ENCODE measurements around the gene ADAMTSL2.

ADAMTSL2 gene

DNA sequence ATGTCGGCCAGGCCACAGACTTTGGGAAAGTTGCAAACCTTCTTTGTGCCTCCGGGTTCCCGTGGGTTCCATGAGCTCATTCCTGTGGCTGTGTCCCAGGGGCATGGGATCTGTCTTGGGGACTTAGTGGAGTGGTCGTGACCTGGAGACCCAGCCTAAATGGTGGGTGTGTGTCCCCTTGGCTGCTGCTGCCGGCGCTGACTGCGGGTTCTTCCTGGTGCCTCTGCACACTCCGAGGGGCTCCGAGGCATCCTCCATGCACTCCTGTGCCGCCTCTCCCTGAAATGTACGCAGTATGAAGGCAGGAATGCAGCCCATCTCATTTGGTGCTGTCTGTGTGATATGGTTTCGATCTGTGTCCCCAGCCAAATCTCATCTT is 34.6 kb upstream of the ADAMTSL2 start:
- no peak for DNase-seq (ENCODE audit: low read depth, low spot score)

DNA sequence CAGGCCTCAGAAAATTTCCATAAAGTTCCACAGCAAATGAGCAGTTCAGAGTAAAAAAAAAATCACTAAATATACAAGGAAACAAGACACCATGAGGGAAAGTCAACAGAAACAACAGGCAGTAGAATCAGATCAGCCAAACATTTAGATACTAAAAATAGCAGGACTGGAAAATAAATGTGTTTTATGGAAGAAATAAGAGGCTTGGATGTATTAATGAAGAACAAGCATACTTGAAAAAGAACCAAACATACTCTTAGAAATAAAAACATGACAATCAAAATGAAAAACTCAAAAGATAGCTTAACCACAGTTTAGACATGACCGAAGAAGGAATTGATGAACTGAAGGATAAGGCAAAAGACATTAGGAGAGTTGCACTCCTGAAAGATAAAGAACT is 32.4 kb upstream of the ADAMTSL2 start:
- no peak for DNase-seq (ENCODE audit: low read depth, low spot score)

DNA sequence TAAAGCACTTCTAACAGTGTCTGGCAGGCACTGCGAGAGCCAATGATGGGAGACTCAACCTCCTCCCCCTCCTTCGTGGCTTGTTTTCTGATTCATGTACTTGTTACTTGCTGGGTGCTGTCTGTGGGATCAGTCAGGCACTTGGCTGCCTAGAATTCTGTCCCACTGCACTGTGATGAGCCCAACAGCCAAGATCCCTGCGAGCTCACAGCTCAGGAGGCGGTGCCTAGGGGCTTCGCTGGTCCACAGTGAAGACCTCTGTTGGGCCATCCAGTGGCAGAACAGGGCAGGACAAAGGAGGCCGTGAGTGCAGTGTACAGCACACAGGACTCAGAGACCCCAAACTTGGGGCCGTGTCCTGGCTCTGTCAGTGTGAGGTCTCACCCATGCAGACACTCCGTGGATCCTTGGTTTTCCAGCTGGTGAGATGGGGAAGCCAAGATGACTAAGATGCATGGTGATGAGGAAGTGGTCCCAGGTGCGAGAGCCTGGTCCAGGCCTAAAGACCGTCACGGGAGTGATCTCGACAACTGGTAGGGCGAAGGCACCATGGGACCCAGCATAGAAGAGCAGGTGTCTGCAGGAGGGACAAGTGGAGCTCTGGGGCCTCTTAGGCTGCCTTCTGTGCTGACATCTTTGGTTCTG is 29.2 kb upstream of the ADAMTSL2 start:
- no peak for DNase-seq (ENCODE audit: low read depth, low spot score)

DNA sequence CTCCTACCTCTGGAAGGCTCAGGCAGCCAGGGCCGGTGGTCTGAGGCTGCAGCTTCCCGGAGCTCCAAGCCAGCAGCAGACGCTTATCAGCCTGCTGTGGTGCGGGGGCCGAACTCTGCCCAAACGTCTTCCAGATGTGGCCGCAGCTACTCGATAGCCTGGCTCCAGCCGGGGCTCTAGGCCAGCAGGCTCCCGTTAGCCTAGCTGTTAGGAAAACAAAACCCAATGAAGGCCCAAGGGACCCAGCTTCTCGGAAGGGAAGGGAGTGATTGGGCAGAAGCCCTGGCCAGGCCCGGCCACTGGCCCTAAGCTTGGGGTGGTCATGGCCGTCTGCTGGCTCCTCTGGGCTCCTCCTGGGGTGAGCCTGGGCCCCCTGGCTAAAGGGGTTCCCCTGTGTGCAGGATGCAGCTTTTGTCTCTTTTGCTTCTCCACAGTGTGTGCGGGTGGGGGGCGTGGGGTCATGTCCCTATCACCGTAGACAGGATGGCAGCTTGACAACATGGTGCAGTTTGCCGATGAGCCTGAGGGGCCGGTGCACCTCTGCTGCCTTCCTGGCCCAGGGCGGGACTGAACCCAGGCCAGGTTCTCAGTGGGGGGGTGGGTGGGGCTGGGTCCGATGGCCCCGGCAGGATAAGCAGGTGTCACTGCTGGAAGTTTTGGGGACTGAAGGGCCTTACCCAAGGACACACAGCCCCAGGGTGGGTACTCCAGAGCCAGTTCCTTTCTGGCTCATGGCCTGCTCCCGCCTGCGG is 28.4 kb upstream of the ADAMTSL2 start:
- peak; percentile 17 for DNase-seq (ENCODE audit: low read depth, low spot score)

DNA sequence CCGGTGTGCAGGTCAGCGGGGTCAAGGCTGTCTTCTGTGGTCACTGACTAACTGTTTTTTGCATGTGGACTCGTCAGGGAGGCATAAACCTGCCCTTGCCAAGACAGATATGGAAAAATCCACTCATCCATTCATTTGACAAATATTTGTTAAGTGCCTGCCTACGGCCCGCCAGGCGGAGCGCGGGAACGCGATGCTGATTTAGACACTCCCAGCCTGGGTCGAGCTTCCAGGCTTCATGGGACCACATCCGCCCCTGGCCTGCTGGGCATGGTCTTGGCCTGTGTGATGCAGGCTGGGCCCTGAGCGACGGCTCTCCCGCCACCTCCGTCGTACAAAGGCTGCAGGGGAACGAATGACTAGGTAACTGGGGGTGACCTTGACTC is 27.9 kb upstream of the ADAMTSL2 start:
- no peak for DNase-seq (ENCODE audit: low read depth, low spot score)

DNA sequence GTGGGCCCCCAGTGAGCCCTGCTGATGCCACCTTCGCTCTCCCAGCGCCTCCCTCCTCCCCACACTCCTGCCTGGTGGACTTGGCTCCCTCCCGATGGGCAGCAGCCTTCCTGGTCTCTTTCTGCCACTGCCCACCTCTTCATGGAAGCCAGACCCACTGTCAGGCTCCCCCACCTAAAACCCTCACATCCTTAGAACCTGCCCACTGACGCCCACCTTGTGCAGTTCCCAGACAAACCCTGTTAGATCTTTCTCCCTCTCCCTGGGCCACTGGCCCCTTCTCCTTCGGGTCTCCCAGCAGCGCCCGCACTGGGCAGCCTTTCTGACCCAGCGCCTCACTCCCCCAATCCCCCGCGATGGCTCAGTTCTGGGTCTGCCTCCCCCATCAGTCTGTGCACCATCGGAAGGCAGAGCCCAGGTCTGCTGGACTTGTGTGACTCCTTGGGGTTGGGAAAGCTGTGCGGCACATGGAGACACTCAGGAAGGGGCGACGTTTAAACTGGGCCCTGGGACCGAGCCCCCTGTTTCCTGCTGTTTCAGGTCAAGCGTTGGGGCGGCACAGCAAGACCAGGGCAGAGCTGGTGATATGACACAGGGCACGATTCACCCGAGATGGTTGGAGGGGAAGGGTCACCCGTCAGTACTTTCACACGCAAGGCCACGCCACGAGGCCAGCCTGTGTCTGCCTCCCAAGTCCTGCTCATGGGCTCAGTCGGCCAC is 27.1 kb upstream of the ADAMTSL2 start:
- DNase-seq (ENCODE audit: low read depth, low spot score) = no peak

DNA sequence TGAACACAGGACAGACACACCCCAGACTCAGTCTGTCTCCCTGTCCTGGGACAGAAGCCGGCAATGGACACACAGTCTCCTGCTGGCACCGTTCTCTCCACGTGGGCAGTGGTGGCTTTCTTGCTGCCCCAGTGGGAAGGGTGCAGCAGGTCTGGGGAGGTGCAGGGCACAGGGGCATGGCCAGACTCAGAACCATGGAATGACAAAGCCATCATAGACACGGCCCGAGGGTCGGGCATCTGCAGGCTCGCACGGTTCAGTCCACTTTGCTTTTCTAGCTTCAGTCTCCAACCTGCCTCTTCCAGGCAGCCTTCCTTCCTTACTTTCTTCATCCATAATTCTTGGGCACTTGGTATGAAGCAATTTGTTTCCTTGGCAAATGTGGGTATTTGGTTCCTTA is 26.5 kb upstream of the ADAMTSL2 start:
- no peak for DNase-seq (ENCODE audit: low read depth, low spot score)

DNA sequence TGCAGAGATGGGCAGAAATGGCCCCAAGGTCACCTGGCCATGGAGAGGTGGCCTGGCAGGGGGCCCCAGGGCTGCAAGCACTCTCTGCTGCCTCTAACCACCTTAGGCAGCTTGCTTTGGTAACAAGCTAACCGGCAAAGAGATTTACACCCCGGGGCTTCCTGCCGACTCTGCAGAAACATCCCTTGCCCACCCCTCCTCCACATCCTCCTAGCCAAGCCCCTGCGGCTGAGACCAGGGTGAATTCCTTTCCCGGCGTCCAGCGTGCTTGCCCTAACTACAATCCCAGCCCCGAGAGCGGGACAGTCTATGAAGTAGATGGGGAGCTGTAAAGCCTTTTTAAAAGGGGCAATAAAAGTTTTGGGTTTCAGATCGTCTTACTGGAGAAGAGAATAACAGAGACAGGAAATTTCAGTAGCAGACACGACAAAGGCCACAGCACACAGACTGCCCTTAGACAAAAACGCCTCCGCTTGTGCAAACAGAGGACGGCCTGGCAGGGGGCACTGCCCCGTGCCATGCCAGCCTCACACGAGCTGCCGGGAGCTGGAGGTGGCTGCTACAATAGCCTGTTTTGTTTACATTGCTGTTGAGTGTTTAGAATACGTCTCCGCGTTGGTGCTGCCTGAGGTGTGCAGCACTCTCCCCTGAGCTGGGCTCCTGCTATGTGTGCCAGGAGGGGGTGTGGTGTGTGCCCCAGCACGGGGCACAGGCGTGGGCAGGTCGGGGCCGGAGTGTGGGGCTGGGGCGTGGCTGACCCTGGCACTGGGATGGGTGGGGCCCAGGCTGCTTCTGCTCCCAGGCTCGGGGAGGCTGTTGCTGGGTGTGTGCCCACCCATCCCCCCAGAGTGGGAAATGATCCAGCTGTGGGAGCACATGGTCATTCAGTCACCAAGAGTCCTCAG is 25.1 kb upstream of the ADAMTSL2 start:
- DNase-seq (ENCODE audit: low read depth, low spot score) = no peak

DNA sequence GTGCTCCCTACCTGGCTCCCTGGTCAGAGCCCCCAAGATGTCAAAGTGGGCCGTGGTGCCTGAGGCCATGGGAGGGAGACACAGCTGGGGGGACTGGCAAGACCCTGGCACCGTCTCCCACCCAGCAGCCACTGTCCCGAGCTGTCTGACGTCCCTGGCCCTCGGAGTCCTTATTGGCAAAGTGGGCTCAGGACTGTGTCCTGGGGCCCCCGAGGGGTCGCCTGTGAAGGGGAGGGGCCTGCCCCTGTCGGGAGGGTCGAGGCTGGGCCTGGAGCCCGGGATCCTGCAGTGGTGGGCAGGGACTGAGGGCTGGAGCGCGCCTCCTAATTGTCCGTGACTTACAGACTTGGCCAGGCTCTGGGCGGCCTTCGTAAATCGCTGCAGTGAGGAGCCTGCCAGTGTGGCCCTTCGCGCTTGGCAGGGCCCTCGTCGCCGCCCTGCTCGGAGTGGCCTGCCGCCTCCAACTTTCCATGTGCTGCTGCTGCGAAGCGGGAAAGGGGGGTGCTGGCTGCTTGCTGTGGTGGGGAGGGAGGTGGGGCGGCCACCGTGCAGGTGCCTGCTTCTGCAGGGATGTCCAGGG is 23.5 kb upstream of the ADAMTSL2 start:
- DNase-seq (ENCODE audit: low read depth, low spot score) = no peak

DNA sequence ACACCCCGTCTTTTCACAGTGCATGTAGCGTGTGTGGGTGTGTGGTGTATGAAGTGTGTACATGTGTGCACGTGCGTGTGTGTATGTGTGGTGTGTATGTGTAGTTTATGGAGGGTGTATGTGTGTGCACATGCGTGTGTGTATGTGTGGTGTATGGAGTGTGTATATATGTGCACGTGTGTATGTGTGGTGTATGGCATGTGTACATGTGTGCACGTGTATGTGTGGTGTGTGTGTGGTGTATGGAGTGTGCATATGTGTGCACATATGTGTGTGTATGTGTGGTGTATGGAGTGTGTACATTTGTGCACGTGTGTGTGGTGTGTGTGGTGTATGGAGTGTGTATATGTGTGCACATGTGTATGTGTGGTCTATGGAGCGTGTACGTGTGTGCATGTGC is 22.9 kb upstream of the ADAMTSL2 start:
- DNase-seq (ENCODE audit: low read depth, low spot score) = no peak

DNA sequence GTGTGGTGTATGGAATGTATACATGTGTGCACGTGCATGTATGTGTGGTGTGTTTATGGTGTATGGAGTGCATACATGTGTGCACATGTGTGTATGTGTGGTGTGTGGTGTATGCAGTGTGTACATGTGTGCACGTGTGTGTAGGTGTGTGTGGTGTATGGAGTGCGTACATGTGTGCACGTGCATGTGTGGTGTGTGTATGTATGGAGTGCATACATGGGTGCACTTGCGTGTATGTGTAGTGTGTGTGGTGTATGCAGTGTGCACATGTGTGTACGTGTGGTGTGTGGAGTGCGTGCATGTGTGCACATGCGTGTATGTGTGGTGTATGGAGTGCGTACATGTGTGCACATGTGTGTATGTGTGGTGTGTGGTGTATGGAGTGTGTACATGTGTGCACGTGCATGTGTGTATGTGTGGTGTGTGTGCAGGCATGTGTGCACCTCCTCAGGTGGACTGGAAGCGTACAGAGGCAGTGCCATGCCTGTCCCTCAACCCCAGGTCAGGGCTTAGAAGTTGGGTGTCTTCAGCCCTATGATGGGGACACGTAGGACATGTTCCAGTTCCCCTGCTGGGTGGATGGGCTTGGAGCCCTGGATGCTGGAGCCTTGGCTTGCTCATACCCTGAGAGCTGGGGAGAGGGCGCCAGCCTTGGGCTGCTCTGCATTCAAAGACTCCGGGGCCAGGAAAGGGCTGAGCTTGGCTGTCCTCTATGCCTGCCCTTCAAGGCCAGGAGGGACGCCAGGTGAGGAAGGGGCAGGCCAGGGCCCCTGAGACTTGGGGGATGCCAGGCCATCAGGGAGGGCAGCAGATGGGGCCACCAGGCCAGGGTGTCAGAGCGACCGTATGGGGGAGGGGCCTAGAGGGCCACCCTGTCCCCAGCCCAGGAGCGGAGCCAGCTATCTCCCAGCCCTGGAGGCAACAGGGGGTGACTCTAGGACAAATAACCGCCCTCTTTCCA is 22.0 kb upstream of the ADAMTSL2 start:
- DNase-seq (ENCODE audit: low read depth, low spot score) = no peak

DNA sequence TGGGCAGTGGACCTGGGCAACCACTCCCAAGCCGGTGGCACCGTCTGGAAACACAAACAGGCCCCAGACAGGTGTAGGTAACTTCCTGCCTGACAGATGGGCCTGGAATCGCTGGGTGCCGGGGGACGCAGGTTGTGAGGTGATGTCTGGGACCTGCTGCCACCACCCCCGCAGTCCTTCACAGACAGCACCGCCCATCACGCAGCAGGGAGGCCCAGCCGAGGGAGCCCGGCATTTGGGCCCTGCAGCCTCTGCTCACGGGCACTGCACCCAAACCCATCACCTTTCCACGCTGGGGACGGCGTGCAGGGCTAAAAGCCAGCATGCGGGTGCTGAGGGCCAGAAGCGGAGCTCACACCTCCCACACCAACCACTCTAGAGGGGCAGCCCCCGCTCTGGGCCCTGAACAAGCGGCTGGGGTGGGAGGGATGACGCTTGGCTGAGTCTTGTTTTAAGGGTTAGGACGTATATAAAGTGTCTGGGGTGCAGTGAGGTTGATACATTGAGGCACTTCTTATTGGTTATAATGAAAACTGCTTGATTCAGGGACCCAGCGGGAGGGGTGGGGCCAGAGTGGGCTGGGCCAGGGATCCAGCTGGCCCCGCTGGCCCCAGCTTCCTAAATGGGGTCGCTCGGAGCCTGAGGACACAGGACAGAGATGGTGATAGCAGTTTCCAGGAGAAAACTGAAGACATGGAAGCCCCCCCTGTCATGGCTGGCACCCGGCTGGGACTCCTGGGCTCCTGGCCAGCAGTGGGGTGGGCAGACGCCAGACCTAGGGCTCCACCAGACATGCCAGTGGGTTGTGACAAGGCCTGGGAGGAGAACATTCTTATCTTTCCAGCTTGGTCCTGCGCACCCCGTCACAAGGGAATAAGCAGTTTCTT is 21.0 kb upstream of the ADAMTSL2 start:
- no peak for DNase-seq (ENCODE audit: low read depth, low spot score)

DNA sequence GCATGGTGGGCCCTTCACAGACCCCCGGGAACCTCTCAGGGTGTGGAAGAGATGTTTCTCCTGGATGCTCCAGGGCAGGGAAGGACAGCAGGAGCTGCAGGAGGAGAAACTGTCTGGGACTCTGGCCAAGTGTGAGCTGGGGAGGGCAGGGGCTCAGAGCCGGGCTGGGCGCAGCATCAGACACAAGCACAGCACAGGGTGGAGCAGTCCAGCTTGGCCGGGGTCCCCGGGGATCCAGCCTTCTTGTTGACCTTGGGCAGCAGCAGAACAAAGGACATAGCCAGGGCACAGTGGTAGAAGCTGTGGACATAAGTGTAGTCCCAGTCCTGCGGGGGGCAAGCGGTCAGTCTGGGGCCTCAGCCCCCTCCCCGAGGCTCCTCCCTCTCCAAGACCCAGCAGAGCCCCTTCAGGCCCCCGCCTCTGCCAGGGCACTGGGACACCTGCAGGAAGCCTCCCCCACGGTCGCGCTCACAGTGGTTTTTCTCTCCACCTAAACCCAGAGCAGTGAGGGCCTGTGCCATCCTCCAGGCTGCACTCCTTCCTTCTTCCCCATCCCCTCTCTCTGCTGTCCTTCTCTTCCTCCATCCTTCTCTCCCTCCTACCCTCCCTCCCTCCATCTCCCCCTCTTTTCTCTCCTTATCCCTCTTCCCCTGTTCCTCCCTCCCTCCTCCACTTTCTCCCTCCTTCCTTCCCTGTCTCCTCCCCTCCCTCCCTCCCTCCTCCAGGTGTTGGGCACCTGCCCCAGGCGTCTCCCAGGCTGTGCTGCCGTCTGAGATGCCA is 19.9 kb upstream of the ADAMTSL2 start:
- DNase-seq (ENCODE audit: low read depth, low spot score) = no peak

DNA sequence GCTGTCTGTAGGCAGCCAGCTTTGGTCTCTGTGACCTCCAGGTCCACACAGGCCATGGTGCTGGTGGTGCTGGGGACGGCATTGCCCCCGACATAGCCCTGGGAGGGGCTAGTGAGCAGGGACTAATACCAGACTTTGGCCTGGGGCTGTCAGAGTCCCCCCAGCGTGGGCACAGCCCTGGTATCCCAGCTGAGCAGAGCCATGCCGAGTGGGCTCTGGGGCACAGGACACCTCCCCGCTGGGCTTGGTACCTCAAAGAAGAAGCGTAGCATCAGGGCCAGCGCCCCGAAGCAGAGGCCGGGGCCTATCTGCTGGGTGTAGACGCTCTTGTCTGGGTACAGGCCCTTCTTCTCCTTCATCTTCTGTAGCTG is 19.3 kb upstream of the ADAMTSL2 start:
- no peak for DNase-seq (ENCODE audit: low read depth, low spot score)

DNA sequence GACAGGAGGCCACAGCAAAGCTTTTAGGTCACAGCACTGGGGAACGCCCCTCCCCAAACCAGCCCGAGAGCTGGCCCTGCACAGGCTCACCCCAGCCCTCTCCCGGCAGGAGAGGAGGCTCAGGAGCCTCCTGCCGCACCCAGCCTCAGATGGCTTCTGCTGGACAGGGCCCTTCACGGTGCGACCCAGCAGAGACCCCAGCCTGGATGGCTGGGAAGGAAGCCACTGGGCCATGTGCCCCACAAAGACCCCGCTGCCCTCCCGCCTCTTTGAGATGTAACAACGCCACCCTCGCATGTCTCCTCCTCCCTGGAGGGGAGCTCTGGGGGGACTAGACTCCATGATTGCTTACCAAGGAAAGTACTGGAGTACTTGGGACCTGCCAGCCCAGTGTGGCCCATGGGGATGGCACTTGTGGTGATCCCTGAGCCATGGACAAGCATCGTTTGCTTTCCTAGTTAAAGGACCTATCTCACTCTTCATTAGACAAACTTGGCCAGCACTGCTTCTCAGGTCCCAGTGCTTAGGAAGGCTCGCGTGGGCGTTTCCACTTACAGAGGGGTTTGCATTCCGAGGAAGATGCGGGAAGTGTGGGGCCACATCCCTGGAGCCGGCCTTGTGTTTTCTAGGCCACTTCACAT is 18.8 kb upstream of the ADAMTSL2 start:
- no peak for DNase-seq (ENCODE audit: low read depth, low spot score)

DNA sequence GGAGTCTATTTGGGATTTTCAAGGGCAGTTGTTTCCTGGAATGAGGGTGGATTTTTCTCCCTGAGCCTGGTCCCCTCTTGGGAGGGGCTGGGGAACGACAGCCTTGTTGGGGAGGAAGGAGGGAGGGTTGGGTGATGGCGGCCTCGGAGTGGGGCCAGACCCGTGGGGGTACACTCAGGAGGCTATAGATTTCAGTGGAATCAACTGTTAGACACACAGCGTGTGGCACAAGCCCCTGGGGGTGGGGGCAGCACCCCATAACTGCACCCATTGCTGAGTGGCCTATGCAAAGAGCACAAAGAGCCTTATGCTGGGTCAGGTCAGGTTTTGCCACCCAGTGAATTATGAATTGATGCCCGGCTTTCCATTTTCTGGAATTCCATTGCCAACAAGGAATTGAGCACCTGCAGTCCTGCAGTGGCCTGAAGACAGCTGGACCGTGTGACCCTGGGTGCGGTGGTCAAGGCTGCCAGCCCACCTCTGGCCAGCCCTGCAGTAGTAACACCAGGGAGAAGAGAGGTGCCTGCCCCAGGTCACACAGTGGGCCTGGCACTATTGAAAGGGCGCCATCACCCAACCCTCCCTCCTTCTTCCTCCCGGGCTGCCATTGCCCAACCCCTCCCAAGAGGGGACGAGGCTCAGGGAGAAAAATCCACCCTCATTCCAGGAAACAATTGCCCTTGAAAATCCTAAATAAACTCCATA is 18.1 kb upstream of the ADAMTSL2 start:
- no peak for DNase-seq (ENCODE audit: low read depth, low spot score)

DNA sequence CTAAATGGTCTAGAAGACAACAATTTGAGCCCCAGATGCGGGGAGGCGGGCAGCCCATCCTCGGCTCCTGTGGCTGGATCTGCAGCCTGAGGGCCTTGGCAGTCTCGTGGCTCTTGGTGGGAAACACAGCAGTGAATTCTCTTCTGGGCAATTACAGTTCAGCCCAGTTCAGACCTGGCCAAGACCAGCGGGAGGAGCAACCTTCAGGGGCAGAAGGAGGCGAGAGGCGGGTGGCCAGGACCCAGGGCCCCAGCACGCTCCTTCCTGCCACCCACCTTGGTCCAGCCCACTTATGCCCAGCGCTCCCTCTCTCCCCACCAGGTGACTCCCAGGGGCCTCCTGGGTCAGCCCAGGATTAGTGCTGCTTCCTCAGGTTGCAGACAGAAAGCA is 17.5 kb upstream of the ADAMTSL2 start:
- no peak for DNase-seq (ENCODE audit: low read depth, low spot score)

DNA sequence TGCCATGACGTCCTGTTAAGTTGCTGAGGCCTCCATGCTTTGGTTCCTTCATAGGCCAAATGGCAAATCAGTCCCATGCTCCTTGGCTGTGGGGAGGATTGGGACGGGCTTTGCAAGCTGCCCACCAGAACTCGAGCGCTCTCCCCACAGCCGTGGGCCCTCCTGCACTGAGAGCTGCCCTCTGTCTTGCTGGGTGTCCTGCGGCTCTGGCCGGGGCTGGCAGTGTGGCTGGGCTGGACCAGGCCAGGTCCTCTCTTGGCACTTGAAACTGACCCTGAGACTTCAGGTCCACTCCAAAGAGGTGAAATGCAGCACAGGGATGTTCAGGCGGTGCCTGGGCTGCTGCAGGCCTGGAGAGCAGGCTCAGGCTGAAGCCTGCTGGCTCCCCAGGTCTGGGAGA is 16.8 kb upstream of the ADAMTSL2 start:
- no peak for DNase-seq (ENCODE audit: low read depth, low spot score)
